PFSK-1 (cell line): ENCODE data around the gene TMEM182.

ENCODE experiments used
- FOXP2 ChIP-seq: optimal IDR thresholded peaks from 2 replicates; pipeline ENCODE3; 2011; ENCODE audit warnings: borderline replicate concordance, control low read depth, inconsistent platforms; ENCODE audit not compliant: insufficient read depth; ENCODE audit errors: extremely low read length, extremely low read depth
- POLR2AphosphoS5 ChIP-seq: IDR thresholded peaks from 2 replicates; pipeline ENCODE4 v1.6.1; 2012; ENCODE audit warnings: low read depth, mild to moderate bottlenecking, control low read depth, low read length, moderate library complexity
- SIN3A ChIP-seq: IDR thresholded peaks from 2 replicates; pipeline ENCODE4 v1.6.1; 2012; ENCODE audit warnings: mild to moderate bottlenecking, low read length, moderate library complexity, borderline replicate concordance; ENCODE audit not compliant: insufficient read depth
- TAF1 ChIP-seq: IDR thresholded peaks from 2 replicates; pipeline ENCODE4 v1.6.1; 2012; ENCODE audit warnings: low read length, control low read depth, borderline replicate concordance; ENCODE audit not compliant: insufficient read depth
- TF ChIP-seq, protein P1 (sequence below), 2 experiments: IDR thresholded peaks; 2 replicates each; pipeline versions ENCODE4 v1.6.1 to v1.8.0; 2011 to 2012; ENCODE audit warnings: low read depth in 2 of 2, low read length in 2 of 2, control low read depth in 1 of 2, inconsistent platforms in 1 of 2, mild to moderate bottlenecking in 1 of 2, moderate library complexity in 1 of 2; ENCODE audit not compliant: insufficient read depth in 1 of 2

The TMEM182 gene

GRCh38 chr2:102798181-102798580 lies 36.4 kb downstream of the TMEM182 start:
- TF ChIP-seq POLR2AphosphoS5 = no peak
- TF ChIP-seq TAF1 = no peak
- no peak for TF ChIP-seq FOXP2
- TF ChIP-seq, protein P1, sequence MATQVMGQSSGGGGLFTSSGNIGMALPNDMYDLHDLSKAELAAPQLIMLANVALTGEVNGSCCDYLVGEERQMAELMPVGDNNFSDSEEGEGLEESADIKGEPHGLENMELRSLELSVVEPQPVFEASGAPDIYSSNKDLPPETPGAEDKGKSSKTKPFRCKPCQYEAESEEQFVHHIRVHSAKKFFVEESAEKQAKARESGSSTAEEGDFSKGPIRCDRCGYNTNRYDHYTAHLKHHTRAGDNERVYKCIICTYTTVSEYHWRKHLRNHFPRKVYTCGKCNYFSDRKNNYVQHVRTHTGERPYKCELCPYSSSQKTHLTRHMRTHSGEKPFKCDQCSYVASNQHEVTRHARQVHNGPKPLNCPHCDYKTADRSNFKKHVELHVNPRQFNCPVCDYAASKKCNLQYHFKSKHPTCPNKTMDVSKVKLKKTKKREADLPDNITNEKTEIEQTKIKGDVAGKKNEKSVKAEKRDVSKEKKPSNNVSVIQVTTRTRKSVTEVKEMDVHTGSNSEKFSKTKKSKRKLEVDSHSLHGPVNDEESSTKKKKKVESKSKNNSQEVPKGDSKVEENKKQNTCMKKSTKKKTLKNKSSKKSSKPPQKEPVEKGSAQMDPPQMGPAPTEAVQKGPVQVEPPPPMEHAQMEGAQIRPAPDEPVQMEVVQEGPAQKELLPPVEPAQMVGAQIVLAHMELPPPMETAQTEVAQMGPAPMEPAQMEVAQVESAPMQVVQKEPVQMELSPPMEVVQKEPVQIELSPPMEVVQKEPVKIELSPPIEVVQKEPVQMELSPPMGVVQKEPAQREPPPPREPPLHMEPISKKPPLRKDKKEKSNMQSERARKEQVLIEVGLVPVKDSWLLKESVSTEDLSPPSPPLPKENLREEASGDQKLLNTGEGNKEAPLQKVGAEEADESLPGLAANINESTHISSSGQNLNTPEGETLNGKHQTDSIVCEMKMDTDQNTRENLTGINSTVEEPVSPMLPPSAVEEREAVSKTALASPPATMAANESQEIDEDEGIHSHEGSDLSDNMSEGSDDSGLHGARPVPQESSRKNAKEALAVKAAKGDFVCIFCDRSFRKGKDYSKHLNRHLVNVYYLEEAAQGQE (IDR thresholded peaks at IDR 0.05; ENCODE audit: insufficient read depth in 1 of 2, low read depth in 2 of 2, low read length in 2 of 2) = no peak
- no peak for TF ChIP-seq SIN3A

GRCh38 chr2:102801098-102801718 lies 39.4 kb downstream of the TMEM182 start:
- TF ChIP-seq POLR2AphosphoS5 (no peak), TAF1 (no peak), SIN3A (no peak), FOXP2 (no peak)
- TF ChIP-seq, protein P1 (IDR thresholded peaks at IDR 0.05; ENCODE audit: insufficient read depth in 1 of 2, low read depth in 2 of 2, low read length in 2 of 2) = no peak

DNA sequence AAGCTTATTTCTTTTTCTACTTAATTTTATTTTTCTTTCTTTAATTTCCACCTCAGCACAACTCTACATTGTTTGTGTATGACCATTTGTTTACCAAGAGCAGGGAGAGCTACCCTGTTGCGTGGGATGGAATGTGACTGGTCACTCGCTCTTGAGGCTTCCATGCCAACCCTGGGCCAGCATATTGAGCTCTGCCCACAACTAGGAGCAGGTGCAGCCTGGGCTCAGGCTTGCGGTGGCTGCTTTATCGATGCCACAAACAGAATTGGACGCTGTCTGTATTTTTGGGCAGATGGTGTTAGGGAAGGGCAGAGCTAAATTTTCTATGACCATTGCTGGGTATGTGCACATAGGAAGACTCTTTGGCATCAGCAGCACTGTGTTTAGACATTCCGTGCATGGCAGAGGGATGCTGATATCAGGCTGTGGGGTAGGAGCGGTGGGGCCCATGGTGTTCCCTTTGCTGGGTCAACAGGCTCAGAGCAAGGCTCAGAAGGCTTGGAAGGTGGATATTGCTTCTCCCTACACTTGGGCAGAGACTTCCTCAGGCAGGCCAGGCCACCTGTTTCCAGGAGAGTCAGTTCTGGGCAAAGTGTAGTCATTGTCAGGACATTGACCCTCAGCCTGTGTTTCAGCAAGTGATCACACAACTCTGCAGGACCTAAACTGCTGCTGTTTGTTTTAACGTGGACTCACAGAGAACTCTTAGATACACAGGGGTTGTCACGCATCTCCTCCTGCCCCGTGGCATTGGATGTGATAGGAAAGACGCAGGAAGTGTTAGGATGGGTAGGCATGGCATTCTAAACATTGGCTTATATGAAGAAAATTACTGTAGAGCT lies 40.2 kb downstream of the TMEM182 start:
- TF ChIP-seq, protein P1 (IDR thresholded peaks at IDR 0.05; ENCODE audit: insufficient read depth in 1 of 2, low read depth in 2 of 2, low read length in 2 of 2) = no peak
- no peak for TF ChIP-seq TAF1
- no peak for TF ChIP-seq SIN3A
- no peak for TF ChIP-seq POLR2AphosphoS5

GRCh38 chr2:102803041-102803896 lies 41.4 kb downstream of the TMEM182 start:
- no peak for TF ChIP-seq SIN3A
- TF ChIP-seq TAF1 = no peak
- TF ChIP-seq POLR2AphosphoS5 = no peak

GRCh38 chr2:102803897-102804217 lies 42.0 kb downstream of the TMEM182 start:
- TF ChIP-seq TAF1 (no peak), POLR2AphosphoS5 (no peak)
